GM19240 (cell line): ENCODE data around the gene HRAS.
"Not testable (repeated sequence)": the region's sequence is repeated elsewhere in the genome, so short reads cannot be mapped to it uniquely, and the experiment has no call there.

Source experiments
- DNase-seq: peaks from one replicate; pipeline ENCODE4 v3.0.0; 2011; ENCODE audit warnings: low spot score; ENCODE audit not compliant: insufficient read length

HRAS gene

GRCh38 chr11:534396-535209 is 773 bp downstream of the HRAS start:
- no peak for DNase-seq

GRCh38 chr11:533586-534395 is 1.6 kb downstream of the HRAS start:
- DNase-seq: no peak

- no peak for DNase-seq
Measured at GRCh38 chr11:532986-533585, 2.3 kb downstream of the HRAS start.

GRCh38 chr11:532527-532985 is 2.8 kb downstream of the HRAS start:
- DNase-seq: no peak

GRCh38 chr11:531919-532526 is 3.4 kb downstream of the HRAS start:
- DNase-seq: no peak

GRCh38 chr11:530960-531831 is 4.2 kb downstream of the HRAS start:
- no peak for DNase-seq

GRCh38 chr11:529728-530411 is 5.5 kb downstream of the HRAS start:
- DNase-seq: no peak

- DNase-seq: no peak
Measured at GRCh38 chr11:528815-529727, 6.3 kb downstream of the HRAS start.

GRCh38 chr11:528166-528814 is 7.1 kb downstream of the HRAS start:
- DNase-seq: no peak

GRCh38 chr11:526192-526591 is 9.2 kb downstream of the HRAS start:
- DNase-seq: no peak

- DNase-seq: no peak
Measured at GRCh38 chr11:521177-521688, 14.1 kb downstream of the HRAS start.

GRCh38 chr11:520428-521176 is 14.8 kb downstream of the HRAS start:
- DNase-seq: no peak

GRCh38 chr11:518463-519202 is 16.7 kb downstream of the HRAS start:
- peak; percentile 67 for DNase-seq

GRCh38 chr11:516918-517685 is 18.3 kb downstream of the HRAS start:
- DNase-seq: not testable (repeated sequence)

GRCh38 chr11:516400-516799 is 19.0 kb downstream of the HRAS start:
- DNase-seq: no peak

GRCh38 chr11:515131-515530 is 20.2 kb downstream of the HRAS start:
- DNase-seq: no peak
